ENCODE results near the gene PLCH1. TPM values are rescaled to one million over a fixed set of nuclear protein-coding genes. Genes with fewer than 3 reads are reported as not detected.

Gene PLCH1
- total and polyA plus RNA-seq, 2 of the 13 experiments (the other 11 are each of a cell fraction or from before 2014, with no cell fraction given): 2.0 to 3.0 TPM

DNA sequence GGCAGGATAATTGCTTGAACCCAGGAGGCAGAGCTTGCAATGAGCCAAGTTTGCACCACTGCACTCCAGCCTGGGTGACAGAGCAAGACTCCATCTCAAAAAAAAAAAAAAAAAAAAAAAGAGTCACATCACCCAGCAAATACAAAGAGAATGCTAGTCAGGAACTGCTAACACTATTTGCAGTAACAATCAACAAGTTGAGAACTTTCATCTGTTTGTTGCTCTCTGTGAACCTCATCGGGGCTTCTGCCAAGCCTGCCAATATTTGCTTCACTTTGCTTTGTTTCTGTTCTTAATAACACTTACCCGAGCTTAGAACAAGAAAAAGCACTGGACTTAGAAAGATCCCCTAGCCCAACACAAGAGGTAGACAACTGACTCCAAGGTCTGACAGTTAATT, 76.9 kb downstream of the PLCH1 start (continued):
- TF ChIP-seq ZNF124 (CRISPR knock-in tag; IDR thresholded peaks at IDR 0.05): no peak
- TF ChIP-seq, protein P1, sequence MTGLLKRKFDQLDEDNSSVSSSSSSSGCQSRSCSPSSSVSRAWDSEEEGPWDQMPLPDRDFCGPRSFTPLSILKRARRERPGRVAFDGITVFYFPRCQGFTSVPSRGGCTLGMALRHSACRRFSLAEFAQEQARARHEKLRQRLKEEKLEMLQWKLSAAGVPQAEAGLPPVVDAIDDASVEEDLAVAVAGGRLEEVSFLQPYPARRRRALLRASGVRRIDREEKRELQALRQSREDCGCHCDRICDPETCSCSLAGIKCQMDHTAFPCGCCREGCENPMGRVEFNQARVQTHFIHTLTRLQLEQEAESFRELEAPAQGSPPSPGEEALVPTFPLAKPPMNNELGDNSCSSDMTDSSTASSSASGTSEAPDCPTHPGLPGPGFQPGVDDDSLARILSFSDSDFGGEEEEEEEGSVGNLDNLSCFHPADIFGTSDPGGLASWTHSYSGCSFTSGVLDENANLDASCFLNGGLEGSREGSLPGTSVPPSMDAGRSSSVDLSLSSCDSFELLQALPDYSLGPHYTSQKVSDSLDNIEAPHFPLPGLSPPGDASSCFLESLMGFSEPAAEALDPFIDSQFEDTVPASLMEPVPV (CRISPR knock-in tag; IDR thresholded peaks at IDR 0.05): no peak
- TF ChIP-seq, protein P2, sequence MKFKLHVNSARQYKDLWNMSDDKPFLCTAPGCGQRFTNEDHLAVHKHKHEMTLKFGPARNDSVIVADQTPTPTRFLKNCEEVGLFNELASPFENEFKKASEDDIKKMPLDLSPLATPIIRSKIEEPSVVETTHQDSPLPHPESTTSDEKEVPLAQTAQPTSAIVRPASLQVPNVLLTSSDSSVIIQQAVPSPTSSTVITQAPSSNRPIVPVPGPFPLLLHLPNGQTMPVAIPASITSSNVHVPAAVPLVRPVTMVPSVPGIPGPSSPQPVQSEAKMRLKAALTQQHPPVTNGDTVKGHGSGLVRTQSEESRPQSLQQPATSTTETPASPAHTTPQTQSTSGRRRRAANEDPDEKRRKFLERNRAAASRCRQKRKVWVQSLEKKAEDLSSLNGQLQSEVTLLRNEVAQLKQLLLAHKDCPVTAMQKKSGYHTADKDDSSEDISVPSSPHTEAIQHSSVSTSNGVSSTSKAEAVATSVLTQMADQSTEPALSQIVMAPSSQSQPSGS (CRISPR knock-in tag; IDR thresholded peaks at IDR 0.05): no peak
- TF ChIP-seq, protein P3, sequence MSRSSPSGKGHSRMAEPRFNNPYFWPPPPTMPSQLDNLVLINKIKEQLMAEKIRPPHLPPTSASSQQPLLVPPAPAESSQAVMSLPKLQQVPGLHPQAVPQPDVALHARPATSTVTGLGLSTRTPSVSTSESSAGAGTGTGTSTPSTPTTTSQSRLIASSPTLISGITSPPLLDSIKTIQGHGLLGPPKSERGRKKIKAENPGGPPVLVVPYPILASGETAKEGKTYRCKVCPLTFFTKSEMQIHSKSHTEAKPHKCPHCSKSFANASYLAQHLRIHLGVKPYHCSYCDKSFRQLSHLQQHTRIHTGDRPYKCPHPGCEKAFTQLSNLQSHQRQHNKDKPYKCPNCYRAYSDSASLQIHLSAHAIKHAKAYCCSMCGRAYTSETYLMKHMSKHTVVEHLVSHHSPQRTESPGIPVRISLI (CRISPR knock-in tag; IDR thresholded peaks at IDR 0.05; ENCODE audit: borderline replicate concordance): peak; percentile 84; the same call in 1 of the 2 replicates
- TF ChIP-seq SOX13 (IDR thresholded peaks at IDR 0.05): no peak
- TF ChIP-seq SOX13 (CRISPR knock-in tag; conservative IDR thresholded peaks at IDR 0.05 in 1 of 2, IDR thresholded peaks at IDR 0.05 in 1 of 2): peak in 1 of 2 experiments; percentile 61; a peak in 1 of 4 replicates
- no peak for TF ChIP-seq RCOR2 (CRISPR knock-in tag; IDR thresholded peaks at IDR 0.05)
- TF ChIP-seq, protein P4, sequence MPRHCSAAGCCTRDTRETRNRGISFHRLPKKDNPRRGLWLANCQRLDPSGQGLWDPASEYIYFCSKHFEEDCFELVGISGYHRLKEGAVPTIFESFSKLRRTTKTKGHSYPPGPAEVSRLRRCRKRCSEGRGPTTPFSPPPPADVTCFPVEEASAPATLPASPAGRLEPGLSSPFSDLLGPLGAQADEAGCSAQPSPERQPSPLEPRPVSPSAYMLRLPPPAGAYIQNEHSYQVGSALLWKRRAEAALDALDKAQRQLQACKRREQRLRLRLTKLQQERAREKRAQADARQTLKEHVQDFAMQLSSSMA (CRISPR knock-in tag; IDR thresholded peaks at IDR 0.05): no peak
- TF ChIP-seq SOX5 (CRISPR knock-in tag; IDR thresholded peaks at IDR 0.05; ENCODE audit: borderline replicate concordance): peak; percentile 51; the same call in 1 of the 2 replicates
- no peak for TF ChIP-seq NFE2L2 (IDR thresholded peaks at IDR 0.05; ENCODE audit: low read length)
- TF ChIP-seq, protein P5, sequence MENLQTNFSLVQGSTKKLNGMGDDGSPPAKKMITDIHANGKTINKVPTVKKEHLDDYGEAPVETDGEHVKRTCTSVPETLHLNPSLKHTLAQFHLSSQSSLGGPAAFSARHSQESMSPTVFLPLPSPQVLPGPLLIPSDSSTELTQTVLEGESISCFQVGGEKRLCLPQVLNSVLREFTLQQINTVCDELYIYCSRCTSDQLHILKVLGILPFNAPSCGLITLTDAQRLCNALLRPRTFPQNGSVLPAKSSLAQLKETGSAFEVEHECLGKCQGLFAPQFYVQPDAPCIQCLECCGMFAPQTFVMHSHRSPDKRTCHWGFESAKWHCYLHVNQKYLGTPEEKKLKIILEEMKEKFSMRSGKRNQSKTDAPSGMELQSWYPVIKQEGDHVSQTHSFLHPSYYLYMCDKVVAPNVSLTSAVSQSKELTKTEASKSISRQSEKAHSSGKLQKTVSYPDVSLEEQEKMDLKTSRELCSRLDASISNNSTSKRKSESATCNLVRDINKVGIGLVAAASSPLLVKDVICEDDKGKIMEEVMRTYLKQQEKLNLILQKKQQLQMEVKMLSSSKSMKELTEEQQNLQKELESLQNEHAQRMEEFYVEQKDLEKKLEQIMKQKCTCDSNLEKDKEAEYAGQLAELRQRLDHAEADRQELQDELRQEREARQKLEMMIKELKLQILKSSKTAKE (CRISPR knock-in tag; IDR thresholded peaks at IDR 0.05; ENCODE audit: borderline replicate concordance): no peak
- TF ChIP-seq, protein P6, sequence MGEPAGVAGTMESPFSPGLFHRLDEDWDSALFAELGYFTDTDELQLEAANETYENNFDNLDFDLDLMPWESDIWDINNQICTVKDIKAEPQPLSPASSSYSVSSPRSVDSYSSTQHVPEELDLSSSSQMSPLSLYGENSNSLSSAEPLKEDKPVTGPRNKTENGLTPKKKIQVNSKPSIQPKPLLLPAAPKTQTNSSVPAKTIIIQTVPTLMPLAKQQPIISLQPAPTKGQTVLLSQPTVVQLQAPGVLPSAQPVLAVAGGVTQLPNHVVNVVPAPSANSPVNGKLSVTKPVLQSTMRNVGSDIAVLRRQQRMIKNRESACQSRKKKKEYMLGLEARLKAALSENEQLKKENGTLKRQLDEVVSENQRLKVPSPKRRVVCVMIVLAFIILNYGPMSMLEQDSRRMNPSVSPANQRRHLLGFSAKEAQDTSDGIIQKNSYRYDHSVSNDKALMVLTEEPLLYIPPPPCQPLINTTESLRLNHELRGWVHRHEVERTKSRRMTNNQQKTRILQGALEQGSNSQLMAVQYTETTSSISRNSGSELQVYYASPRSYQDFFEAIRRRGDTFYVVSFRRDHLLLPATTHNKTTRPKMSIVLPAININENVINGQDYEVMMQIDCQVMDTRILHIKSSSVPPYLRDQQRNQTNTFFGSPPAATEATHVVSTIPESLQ (CRISPR knock-in tag; conservative IDR thresholded peaks at IDR 0.05): no peak
- TF ChIP-seq, protein P7, sequence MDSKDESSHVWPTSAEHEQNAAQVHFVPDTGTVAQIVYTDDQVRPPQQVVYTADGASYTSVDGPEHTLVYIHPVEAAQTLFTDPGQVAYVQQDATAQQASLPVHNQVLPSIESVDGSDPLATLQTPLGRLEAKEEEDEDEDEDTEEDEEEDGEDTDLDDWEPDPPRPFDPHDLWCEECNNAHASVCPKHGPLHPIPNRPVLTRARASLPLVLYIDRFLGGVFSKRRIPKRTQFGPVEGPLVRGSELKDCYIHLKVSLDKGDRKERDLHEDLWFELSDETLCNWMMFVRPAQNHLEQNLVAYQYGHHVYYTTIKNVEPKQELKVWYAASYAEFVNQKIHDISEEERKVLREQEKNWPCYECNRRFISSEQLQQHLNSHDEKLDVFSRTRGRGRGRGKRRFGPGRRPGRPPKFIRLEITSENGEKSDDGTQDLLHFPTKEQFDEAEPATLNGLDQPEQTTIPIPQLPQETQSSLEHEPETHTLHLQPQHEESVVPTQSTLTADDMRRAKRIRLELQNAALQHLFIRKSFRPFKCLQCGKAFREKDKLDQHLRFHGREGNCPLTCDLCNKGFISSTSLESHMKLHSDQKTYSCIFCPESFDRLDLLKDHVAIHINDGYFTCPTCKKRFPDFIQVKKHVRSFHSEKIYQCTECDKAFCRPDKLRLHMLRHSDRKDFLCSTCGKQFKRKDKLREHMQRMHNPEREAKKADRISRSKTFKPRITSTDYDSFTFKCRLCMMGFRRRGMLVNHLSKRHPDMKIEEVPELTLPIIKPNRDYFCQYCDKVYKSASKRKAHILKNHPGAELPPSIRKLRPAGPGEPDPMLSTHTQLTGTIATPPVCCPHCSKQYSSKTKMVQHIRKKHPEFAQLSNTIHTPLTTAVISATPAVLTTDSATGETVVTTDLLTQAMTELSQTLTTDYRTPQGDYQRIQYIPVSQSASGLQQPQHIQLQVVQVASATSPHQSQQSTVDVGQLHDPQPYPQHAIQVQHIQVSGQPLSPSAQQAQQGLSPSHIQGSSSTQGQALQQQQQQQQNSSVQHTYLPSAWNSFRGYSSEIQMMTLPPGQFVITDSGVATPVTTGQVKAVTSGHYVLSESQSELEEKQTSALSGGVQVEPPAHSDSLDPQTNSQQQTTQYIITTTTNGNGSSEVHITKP (CRISPR knock-in tag; IDR thresholded peaks at IDR 0.05; ENCODE audit: low read depth): no peak
- TF ChIP-seq ONECUT2 (CRISPR knock-in tag; IDR thresholded peaks at IDR 0.05): no peak

All from HepG2 (cell line).